Measurements from ENCODE around the gene KIRREL1.

DNA sequence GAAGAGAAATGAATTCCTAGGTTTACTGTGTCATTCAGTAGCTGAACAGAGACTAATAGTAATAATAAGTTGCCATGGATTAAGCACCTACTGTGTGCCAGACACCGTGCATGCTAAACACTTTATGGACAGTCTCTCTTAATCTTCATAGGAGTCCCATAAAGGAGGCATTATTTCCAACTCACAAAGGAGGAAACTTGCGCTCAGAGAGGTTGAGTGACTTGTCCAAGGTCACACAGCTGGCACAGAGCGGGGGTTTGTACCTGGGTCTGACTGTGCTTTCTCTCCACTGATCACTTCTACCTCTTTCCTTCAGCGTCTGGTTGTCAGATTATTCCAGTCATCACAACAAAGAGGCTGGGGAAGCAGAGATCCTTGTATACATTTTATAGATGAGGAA, 91.3 kb downstream of the KIRREL1 start:
- TF ChIP-seq CTCF (IDR thresholded peaks at IDR 0.05) (no peak), JUN (CRISPR knock-in tag; IDR thresholded peaks at IDR 0.05) (no peak), ATF1 (CRISPR knock-in tag; IDR thresholded peaks at IDR 0.05) (no peak)
- TF ChIP-seq, protein P1, sequence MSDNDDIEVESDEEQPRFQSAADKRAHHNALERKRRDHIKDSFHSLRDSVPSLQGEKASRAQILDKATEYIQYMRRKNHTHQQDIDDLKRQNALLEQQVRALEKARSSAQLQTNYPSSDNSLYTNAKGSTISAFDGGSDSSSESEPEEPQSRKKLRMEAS (CRISPR knock-in tag; IDR thresholded peaks at IDR 0.05), result no peak

All from WTC11 (cell line).